Mucosa of descending colon (tissue), 3 donors: ENCODE results near the gene GJD3. TPM values are rescaled to one million over a fixed set of nuclear protein-coding genes. Genes with fewer than 3 reads are reported as not detected.

ENCODE experiments used
- ATAC-seq: fragments of 200-7000 bp; cut with Tn5 transposase; one replicate; pipeline ENCODE4 v1.9.1; 2020; ENCODE audit warnings: mild to moderate bottlenecking, moderate library complexity
- DNase-seq, 3 donors: peaks; one replicate each; pipeline ENCODE4 v3.0.0-alpha.2; 2020
- H3K36me3 ChIP-seq: fragments of 200-600 bp; one replicate; pipeline ENCODE4 v1.8.0; 2021; ENCODE audit warnings: low read depth, mild to moderate bottlenecking
- H3K4me1 ChIP-seq: fragments of 200-600 bp; one replicate; pipeline ENCODE4 v1.8.0; 2021; ENCODE audit warnings: low read depth, mild to moderate bottlenecking
- H3K4me3 ChIP-seq: fragments of 200-600 bp; one replicate; pipeline ENCODE4 v1.8.0; 2021; ENCODE audit warnings: mild to moderate bottlenecking
- H3K9me3 ChIP-seq: fragments of 200-600 bp; one replicate; pipeline ENCODE4 v1.8.0; 2021; ENCODE audit warnings: mild to moderate bottlenecking
- CTCF ChIP-seq: fragments of 200-600 bp; IDR thresholded peaks from one replicate; pipeline ENCODE4 v1.8.0; 2022; ENCODE audit warnings: antibody characterized with exemption, mild to moderate bottlenecking
- intact Hi-C, 2 donors: fragments of 100-400 bp; cut with DNase I in 1 of 2; cut with micrococcal nuclease in 1 of 2; formaldehyde crosslinking; loops; one replicate each; pipeline versions ENCODE4 v1.11.0 to v1.11.1; 2022; cut with DNase I, micrococcal nuclease
- total RNA-seq, 3 donors: library from RNA; stranded (reverse); fragmentation: NEBNext Ultra II Directional in 2 of 3; extraction: Animal tissue kit (Norgen Biotek cat#: 25700) in 2 of 3; gene quantifications; one replicate each; pipeline versions ENCODE4 v1.2.1 to v1.2.4, GENCODE V29; 2021 to 2023
- donor health status: DM: no; HTN: no; CAD: no; lungs with moderate emphysema.
- donor health status: DM: no; HTN: no; CAD: no.
- donor health status: DM: no; HTN: yes; CAD: no.

Gene GJD3
- total RNA-seq, 3 donors from 2014 or later = 0.81 to 1.4 (median 1.2) TPM

- no peak for TF ChIP-seq CTCF
- ATAC-seq (no peak), DNase-seq (no peak)
- no peaks in the 10 kb centered on the region for H3K9me3 ChIP-seq
- no peaks in the 10 kb centered on the region for H3K36me3 ChIP-seq
- intact Hi-C loops = no loop called here
- no peak overlapping the region for H3K4me3 ChIP-seq
- H3K4me1 ChIP-seq = peaks cover 6% of the 10 kb centered on the region
Observed at GRCh38 chr17:40364906-40365305, 369 bp upstream of the GJD3 start.

- Histone ChIP-seq H3K9me3 (no peaks in the 10 kb centered on the region), H3K4me1 (peaks cover 9% of the 10 kb centered on the region), H3K4me3 (peak overlapping the region; percentile 17), H3K36me3 (no peaks in the 10 kb centered on the region)
- ATAC-seq (peak; percentile 57), DNase-seq (peak in 2 of 3 donors; percentile 59 to 62)
- no peak for TF ChIP-seq CTCF
- intact Hi-C loops = no loop called here
Observed at GRCh38 chr17:40363111-40363827, 1.3 kb downstream of the GJD3 start.

GRCh38 chr17:40362696-40363110 is 1.8 kb downstream of the GJD3 start:
- peaks cover 9% of the 10 kb centered on the region for H3K4me1 ChIP-seq
- DNase-seq (peak; percentile 83 to 90 (median 88)), ATAC-seq (peak; percentile 89)
- TF ChIP-seq CTCF = peak; percentile 64
- no peaks in the 10 kb centered on the region for H3K9me3 ChIP-seq
- H3K36me3 ChIP-seq = no peaks in the 10 kb centered on the region
- peak overlapping the region; percentile 17 for H3K4me3 ChIP-seq
- intact Hi-C loops = no loop called here

DNA sequence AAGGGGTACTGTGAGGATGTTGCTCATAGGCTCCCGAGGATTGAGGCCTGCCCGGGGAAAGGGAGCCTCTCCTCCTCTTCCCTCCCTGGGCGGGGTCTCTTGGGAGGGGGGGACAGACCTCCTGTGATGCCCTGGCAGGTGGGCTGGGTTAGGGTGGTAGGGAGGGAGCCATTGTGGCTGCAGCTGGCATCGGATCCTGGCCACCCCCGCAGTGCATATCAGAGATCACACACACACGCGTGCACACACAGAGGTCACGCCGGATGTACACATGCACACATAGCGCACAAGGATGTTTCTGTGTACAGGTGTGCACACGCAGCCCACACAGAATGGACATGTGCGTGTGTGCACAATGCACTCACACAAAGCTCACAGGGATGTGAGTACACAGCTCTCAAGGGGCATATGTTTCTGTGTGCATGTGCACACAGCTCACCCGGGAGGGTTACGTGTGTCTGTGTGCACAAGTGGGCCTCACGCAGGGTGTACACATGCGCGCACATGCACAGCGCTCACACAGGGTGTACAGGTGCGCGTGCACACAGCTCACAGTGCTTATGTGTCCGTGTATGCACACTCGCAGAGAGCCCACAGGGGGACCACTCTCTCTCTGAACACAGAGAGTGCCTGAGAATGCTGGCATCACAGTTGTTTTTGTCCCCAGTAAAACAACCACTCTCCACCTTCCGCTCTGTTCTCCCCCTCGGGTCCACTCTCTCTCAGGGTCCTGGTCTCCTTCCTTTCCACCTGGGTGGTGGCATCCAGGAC is 2.4 kb downstream of the GJD3 start:
- peak; percentile 1 for ATAC-seq
- Histone ChIP-seq H3K4me3 (no peak overlapping the region), H3K4me1 (peaks cover 9% of the 10 kb centered on the region), H3K9me3 (no peaks in the 10 kb centered on the region), H3K36me3 (no peaks in the 10 kb centered on the region)
- no peak for DNase-seq
- intact Hi-C loops = no loop called here
- no peak for TF ChIP-seq CTCF

- no peak overlapping the region for H3K4me3 ChIP-seq
- H3K9me3 ChIP-seq = no peaks in the 10 kb centered on the region
- TF ChIP-seq CTCF = no peak
- peaks cover 9% of the 10 kb centered on the region for H3K4me1 ChIP-seq
- no peaks in the 10 kb centered on the region for H3K36me3 ChIP-seq
- ATAC-seq (no peak), DNase-seq (no peak)
- intact Hi-C loops = no loop called here
Observed at GRCh38 chr17:40361063-40361924, 3.2 kb downstream of the GJD3 start.
